ENCODE results near the gene STXBP5L.
"Not testable (repeated sequence)": the region's sequence is repeated elsewhere in the genome, so short reads cannot be mapped to it uniquely, and the experiment has no call there.

STXBP5L gene

DNA sequence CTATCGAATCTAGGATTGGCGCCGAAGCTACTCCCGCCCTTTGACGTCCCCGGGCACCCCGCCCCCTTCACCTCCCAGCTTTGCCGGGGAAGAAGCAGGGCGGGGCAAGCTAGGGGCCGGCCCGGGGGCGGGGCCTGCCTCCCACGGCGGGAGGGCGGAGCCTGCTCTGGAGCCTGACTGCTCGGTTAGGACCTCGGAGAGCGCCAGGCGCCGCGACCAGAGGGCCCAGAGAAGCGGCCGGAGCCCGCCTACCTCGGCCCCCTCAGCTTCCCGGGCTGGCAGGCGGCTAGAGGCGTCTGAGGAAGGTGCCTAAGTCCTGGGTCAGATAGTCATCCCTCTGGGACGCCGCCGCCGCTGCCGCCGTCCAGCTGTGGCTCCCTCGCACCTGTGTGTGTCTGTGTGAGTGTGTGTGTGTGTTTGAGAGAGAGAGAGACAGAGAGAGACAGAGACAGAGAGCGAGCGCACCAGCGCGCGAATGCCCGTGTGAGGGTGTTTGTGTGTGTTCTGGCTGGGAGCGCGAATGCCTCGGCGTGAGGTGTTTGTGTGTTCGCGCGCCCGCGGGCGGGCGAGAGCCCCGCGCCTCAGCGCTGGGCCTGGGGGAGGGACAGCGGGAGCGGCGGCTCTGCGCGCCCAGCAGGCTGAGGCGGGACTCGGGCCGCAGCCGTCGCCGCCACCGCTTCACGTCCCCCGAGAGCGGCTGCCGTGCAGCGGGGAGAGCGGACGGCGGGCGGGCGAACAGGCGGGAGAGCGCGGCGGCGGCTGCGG lies at the start of gene STXBP5L:
Gene STXBP5L, plus strand, starts transcription at position 176 of the 765 bp plus-strand sequence. CDS start 1,374 bp downstream, outside the sequence.
- no peak for DNase-seq (ENCODE audit: low read depth in 2 of 2, low spot score in 1 of 2)

DNA sequence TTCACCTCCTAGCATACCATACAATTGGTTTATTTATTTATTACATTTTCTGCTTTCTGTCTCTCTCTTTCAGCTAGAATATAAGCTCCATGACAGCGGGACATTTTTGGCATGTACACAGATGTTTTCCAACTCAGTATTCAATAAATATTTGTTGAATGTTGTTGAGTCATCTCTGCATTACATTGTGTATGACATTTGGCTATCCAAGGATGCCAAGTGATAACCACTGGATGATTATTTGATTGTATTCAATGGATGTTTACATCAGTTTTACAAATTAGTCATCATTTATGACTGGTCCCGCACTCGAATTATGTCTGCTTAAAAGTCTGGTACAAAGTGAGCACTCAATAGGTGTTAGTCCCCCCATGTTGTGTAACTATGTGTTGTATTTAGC lies 49.5 kb upstream of the STXBP5L start:
- no peak for DNase-seq (ENCODE audit: low read depth in 2 of 2, low spot score in 1 of 2)

DNA sequence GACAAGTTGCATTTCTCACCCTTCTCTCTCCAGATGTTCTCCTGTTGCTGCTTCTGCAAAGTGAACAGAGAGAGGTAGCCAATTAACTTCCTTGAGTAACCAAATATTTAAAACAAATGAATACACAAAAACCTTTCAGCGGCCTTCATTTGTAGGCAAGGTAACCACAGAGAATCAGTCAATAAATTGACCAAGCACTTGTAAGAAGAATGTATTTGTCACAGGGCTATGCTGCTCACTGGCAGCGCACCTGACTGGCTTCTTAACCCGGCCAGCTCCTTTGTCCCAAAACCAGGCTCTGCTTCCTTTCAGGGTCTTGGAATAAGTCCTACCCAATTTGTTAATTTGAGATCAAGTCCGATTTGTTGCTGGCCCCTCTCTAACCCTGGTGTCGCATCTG lies 43.5 kb upstream of the STXBP5L start:
- DNase-seq (ENCODE audit: low read depth in 2 of 2, low spot score in 1 of 2) = no peak

DNA sequence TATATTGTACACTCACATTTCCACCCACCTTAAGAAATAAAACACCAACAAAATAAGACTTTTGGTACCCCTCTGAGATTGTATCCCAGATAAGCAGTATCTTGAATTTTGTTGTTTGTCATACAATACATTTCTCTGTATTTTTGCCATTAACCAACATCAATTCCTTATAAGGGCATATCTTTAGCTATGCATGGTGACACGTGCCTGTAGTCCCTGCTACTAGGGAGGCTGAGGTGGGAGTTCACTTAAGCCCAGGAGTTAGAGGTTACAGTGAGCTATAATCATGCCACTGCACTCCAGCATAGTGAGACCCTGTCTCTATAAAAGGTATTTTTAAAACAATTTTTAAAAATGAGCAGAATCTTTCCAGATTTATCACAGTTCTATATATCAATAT lies 32.5 kb upstream of the STXBP5L start:
- no peak for DNase-seq (ENCODE audit: low read depth in 2 of 2, low spot score in 1 of 2)

DNA sequence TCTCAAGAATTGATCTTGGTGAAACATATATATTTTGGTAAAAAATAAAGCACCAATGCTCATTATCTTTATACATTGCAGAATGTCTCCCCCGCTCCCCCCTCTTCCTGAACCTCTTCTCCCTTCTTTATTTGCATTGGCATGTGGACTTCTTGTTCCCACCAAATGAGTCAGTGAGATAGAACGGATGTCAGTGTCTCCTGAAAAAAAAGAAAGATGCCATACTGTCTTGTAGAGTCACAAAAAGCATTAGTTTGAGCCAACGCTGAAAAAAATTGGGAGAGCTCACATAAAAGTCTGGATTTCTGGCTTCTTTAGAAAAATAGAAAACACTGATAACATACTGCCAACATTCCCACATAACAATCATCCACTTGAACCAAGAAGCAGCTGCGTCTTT lies 32.0 kb upstream of the STXBP5L start:
- no peak for DNase-seq (ENCODE audit: low read depth in 2 of 2, low spot score in 1 of 2)

DNA sequence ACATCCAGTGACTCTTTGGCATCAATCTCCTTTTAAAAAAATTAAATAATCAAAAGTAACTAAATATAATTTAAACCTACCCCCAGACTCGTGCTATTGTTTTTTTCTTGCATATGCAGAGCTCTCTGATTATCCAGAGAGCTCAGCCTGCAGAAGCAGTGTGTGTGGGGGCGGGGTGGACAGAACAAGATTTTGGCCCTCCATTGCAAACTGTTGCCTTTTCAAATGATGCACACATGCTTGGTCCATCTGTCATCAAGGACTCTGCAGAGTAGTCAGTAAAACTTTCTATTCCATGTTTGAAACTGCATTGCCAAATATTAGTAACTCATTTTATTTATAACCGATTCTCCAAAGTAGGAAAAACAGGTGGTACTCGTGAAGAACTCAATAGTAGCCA lies 28.6 kb upstream of the STXBP5L start:
- no peak for DNase-seq (ENCODE audit: low read depth in 2 of 2, low spot score in 1 of 2)

DNA sequence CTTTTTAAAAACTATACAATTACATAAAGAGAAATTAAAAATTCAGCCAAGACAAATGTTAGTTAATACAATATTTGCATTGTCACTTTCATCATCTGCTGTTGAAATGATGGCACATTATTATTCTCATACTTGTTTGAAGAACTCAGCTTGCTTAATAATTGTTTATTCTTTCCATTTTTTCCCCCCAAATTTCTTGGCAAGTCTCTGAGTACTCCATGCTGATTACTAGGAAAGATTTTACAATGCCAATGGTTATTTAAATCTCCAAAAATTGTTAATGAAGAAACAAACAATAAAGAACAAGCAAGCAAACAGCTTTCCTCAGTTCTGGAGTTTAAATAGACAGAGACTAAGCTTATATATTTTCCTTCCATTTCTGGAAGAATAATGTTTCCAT lies 15.1 kb upstream of the STXBP5L start:
- no peak for DNase-seq (ENCODE audit: low read depth in 2 of 2, low spot score in 1 of 2)

DNA sequence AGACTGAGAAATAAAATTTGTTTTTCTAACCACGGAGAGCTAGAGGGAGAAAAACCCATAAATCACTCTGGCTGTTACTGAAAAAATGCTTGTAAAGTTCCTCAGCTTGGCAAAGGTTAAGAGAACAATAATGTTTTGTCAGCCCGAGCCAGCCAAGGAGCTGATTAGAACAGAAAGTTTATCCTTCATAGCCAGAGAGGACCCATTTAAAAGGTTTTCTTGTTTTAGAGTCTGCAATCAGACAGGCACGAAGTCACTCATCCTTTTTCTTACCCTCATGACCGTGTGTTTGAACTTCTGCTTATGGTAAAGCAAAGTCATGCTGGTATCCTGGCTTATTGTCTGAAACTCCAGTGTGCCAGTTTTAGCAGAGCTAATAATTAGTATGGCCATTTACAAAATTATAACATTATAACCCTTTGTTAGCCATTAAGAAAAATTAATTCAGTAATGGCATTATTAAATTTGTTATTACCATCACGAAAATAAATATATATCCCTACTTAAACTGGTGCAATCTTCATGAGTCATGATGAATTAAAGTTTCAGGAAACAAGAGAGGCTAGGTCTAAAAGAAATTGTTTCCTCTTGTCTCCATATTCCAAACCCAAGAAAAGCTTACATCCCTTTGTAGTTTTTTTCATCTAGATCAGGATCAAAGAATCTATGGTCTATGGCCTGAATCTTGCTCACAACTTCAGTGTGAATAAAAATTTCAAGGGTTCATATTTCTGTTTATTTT lies 13.5 kb upstream of the STXBP5L start:
- no peak for DNase-seq (ENCODE audit: low read depth in 2 of 2, low spot score in 1 of 2)

DNA sequence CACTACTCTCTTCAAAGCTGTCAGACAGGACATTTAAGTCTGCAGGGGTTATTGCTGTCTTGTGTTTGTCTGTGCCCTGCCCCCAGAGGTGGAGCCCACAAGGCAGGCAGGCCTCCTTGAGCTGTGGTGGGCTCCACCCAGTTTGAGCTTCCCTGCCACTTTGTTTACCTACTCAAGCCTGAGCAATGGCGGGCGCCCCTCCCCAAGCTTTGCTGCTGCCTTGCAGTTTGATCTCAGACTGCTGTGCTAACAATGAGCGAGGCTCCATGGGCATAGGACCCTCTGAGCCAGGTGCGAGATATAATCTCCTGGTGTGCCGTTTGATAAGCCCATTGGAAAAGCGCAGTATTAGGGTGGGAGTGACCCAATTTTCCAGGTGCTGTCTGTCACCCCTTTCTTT lies 6.3 kb upstream of the STXBP5L start:
- not testable (repeated sequence) for DNase-seq (ENCODE audit: low read depth in 2 of 2, low spot score in 1 of 2)

DNA sequence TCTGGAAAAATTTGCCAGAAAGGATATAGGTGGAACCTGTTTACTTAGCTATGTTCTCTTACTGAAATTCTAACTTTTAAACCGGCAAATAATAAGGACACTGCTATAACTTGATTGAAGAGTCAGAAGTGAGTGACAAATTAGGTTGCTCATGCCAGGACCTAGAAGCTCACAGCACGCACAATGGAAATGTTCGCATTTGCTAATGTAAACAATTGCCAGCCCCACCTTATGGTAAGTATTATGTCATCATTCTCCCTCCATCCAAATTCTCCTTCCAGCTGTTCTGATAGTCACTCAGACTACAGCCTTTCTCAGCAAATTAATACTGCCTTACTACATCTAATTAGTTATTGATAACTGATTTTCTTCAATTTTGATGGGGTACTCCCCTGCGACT lies 4.8 kb upstream of the STXBP5L start:
- DNase-seq (ENCODE audit: low read depth in 2 of 2, low spot score in 1 of 2) = no peak

DNA sequence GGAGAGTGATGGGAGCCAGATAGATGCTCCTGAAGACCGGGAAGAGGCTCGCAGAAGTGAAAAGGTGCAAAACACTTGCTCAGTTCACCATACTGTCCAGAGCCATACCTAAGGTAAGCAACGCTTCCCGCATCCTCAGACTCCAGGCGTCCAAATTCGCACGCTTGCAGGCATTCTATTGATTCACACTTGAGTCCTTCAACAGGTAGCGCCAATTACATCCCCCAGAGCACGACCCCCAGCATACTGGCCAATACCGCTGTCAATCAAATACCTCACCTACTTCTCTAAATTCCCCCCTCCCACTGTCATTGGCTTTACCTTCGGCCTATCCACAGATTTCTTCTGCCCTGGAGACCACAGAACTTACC lies 361 bp upstream of the STXBP5L start:
- DNase-seq (ENCODE audit: low read depth in 2 of 2, low spot score in 1 of 2) = no peak

DNA sequence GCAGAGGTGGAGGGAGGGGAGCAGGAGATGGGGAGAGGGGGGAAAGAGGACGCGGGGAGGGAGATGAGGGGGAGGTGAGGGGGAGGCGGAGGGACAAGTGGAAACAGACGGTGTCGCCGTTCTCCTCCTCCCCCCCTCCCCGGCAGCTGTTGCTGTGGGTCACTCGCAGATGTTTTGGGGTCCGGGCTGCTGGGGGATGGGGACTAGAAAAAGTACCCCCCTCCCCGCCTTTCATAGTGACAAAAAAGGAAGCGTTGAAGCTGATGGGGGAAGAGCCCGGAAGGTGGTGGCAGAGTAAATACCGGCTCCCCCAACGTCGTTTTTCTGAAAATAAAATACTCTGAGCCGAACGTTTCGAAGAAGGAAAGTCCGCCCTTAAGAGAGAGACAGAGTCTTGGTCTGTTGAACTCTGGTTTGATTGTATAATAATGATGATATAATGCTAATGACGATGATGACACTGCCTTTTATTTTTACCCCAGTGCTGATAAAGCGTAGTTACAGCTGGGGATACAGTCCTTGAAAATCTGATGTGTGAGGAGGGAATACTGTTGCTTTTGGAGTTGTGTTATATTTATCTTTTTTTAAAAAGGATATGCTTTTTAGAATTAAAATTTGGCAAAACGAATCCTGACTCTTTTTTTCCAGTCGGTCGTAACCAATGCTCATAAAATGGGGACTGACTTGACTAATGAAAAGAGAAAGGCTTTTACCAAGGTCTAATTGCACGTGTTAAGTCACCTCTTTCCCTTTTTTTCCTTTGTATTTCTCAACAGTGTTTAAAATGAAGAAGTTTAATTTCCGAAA lies 993 bp downstream of the STXBP5L start:
- DNase-seq (ENCODE audit: low read depth in 2 of 2, low spot score in 1 of 2) = no peak

DNA sequence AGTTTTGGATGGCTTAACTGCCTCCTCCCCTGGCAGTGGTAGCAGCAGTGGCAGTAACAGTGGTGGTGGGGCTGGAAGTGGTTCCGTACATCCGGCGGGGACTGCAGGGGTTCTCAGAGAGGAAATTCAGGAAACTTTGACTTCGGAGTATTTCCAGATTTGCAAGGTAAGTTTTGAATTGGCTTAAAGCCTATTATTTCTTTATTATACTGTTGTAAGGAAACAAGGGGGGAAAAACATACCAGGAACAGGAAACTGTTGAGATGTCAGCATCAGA lies 1.5 kb downstream of the STXBP5L start:
- no peak for DNase-seq (ENCODE audit: low read depth in 2 of 2, low spot score in 1 of 2)

DNA sequence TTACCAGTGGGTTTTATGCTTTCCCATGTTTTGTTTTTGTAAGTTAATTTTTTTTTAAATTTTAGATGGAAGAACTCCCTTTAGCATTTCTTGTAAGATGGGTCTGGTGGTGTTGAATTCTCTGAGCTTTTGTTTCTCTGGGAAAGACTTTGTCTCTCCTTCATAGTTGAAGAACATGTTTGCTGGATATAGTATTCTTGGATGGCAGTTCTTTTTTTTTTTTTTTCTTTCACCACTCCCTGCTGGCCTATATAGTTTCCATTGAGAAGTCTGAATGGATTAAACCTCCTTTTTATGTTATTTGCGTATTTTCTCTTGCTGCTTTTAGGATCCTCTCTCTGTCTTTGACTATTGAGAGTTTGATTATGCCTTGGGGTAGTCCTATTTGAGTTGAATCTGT lies 18.1 kb downstream of the STXBP5L start:
- no peak for DNase-seq (ENCODE audit: low read depth in 2 of 2, low spot score in 1 of 2)

DNA sequence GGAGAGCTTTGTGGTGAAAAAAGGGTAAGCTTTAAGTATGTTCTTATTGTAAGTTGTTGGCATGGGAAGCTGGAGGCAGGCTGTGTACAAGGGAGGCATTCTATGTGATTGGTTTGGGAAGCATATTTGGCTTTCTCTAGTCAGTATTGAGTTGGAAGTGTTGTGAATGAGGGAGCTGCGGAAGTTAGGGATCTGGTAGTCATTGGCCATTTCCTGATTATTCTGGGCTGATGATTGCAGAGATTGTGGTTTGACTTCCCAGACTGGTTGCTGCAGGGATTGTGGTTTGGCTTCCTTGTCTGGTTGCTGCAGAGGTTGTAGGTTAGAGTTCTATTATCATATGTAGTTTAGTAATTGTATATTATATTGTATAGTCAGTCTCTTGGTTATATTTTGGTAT lies 21.0 kb downstream of the STXBP5L start:
- no peak for DNase-seq (ENCODE audit: low read depth in 2 of 2, low spot score in 1 of 2)

DNA sequence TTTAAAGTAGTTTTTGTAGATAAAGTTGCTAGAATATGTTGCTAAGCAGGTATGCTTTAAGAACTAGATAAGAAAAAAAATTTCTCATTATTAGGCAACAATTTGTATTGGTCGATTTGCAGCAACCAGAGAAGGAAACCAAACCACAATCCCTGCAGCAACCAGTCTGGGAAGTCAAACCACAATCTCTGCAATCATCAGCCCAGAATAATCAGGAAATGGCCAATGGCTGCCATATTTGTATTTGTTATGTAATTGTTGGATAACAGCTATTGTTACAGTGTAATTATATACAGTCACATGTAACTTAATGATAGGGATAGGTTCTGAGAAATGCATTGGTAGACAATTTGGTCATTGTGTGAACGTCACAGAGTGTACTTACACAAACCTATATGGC lies 23.6 kb downstream of the STXBP5L start:
- DNase-seq (ENCODE audit: low read depth in 2 of 2, low spot score in 1 of 2) = no peak

DNA sequence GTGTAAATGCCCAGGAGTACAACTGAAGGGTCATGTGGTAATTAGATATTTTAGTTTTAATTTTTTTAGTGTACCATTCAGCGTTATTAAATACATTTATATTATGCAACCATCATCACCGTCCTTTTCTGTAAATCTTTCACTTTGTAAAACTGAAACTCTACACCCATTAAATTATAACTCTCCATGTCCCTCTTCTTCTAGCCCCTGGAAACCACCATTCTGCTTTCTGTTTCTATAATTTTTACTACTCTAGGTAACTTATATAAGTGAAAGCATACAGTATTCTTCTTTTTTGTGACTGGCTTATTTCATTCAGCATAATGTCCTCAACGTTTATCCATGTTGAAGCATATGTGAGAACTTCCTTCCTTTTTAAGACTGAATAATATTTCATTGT lies 48.1 kb downstream of the STXBP5L start:
- no peak for DNase-seq (ENCODE audit: low read depth in 2 of 2, low spot score in 1 of 2)

DNA sequence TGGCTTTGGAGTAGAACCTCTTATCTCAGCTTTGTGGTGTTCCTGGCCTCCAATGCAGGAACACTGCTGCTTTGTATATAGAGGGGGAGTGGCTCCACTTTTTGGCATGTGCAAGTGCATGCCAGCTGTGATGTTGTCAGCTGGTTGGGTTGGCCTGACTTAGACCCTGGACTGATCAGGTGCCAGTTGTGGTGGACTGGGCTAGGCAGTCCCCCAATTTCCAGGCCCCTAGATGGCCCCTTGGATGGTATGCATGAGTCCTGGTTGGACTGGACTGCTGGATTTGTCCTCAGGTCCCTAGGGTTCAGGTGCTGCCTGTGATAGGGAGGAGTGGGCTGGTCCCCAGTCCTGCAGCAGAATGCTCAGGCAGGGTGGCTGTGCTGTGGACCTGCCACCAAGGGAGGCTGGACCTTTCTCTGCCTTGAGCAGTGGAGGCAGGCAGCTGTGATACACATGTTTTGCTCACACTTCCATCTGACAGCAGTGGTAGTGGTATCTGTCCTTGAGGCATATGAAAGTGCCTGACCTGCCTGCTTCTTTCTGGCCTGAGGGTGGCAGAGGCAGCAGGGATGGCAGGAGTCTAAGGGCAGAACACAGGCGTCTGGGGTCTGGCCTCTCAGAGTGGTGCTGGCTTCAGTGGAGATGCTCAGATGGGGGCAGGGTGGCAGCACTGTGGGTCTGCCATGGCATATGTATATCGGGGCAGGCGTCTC lies 74.8 kb downstream of the STXBP5L start:
- DNase-seq (ENCODE audit: low read depth in 2 of 2, low spot score in 1 of 2) = no peak

DNA sequence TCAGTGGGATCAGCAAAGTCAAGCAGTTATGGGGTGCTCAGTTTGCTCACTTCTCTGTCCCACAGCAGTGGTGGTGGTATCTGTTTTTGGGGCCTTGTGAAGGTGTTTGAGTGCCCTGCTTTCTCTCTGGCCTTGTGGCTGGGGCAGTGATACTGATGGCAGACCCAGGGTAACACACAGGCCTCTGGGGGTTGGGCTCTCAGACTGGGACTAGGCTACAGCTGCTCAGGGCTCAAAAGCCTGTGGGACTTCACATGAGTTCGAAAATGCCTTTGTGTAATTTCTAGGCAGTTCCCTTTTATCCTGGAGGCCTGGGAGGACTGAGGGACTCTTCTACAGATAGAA lies 75.3 kb downstream of the STXBP5L start:
- no peak for DNase-seq (ENCODE audit: low read depth in 2 of 2, low spot score in 1 of 2)

DNA sequence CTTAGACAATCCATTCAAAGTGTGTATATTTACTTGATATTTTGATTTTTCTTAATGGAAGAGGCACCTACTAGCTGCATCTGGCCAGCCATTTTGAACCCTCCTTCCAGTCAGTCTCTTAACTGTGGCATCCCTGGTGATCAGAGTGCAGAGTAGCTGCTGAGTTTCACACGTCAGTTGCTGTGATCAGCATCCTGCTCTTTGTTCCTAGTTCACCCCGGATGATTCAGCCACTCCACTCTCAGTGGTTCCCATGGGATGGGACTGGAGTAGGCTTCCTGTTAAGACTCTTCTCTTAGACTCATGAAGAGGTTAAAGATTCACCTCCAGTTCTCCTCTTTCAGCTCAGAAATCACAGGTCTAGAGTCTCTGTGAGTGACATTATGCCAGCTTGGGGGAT lies 75.8 kb downstream of the STXBP5L start:
- DNase-seq (ENCODE audit: low read depth in 2 of 2, low spot score in 1 of 2) = no peak

DNA sequence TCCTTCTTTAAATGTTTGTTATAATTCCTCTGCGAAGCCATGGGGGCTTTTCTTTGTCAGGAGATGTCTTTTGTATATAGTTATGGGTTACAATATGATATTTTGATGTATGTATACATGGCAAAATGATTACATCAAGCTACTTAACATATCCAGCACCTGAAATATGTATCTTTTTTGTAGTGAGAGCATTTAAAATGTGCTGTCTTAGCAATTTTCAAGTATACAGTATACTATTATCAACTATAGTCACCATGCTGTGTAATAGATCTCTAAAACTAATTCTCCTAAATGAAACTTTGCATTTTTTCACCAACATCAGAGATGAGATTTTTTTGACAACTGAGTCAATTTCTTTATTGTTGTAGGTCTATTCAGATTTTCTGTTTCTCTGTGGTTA lies 77.2 kb downstream of the STXBP5L start:
- no peak for DNase-seq (ENCODE audit: low read depth in 2 of 2, low spot score in 1 of 2)

DNA sequence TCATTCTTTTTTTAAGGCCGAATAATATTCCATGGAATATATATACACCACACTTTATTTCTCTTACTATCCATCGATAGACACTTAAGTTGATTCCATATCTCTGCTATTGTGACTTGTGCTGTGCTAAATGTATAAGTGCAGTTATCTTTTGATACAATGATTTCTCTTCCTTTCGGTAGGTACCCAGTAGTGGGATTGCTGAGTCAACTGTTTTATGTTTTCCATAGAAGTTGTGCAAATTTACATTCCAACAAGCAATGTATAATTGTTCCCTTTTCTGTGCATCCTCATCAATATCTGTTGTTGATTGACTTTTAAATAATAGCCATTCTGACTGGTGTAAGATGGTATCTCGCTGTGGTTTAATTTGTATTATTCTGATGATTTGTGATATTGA lies 81.0 kb downstream of the STXBP5L start:
- no peak for DNase-seq (ENCODE audit: low read depth in 2 of 2, low spot score in 1 of 2)
